HFF-Myc (cell line): ENCODE results near the gene GKN2.

ENCODE experiments used
- DNase-seq: peaks from one replicate; pipeline ENCODE4 v3.0.0-alpha.2; 2011; ENCODE audit warnings: low read depth; ENCODE audit errors: extremely low read depth
- H3K4me3 ChIP-seq: replicated peaks from 2 replicates; pipeline ENCODE4 v1.5.1; 2011; ENCODE audit warnings: low read depth, mild to moderate bottlenecking, control low read depth, low read length
- CTCF ChIP-seq: IDR thresholded peaks from 2 replicates; pipeline ENCODE4 v1.5.1; 2012; ENCODE audit warnings: mild to moderate bottlenecking, low read depth, low read length, control low read depth; ENCODE audit errors: missing control alignments

Gene GKN2

GRCh38 chr2:68917034-68917718, 35.5 kb downstream of the GKN2 start:
- no peak overlapping the region for H3K4me3 ChIP-seq
- no peak for DNase-seq
- TF ChIP-seq CTCF, result no peak

DNA sequence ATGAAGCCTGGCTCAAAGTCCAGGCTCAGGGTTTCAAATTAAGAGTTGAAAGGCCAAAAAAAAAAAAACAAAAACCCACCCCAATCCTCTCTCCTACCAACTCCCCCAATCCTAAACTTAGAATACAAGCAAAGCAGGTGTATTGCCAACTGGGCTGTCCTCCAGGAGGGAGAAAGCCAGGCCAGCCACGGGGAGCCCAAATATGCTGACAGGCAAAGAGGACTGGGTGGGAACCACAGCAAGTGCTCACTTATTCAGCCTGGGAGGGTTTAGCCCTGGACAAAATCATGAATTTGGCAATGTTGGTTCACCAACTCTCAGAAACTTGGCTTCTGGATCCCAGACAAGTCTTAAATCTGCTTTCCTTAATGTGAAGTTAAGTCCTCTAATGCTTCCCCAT, 36.5 kb downstream of the GKN2 start:
- no peak for TF ChIP-seq CTCF
- no peak for DNase-seq
- no peak overlapping the region for H3K4me3 ChIP-seq

DNA sequence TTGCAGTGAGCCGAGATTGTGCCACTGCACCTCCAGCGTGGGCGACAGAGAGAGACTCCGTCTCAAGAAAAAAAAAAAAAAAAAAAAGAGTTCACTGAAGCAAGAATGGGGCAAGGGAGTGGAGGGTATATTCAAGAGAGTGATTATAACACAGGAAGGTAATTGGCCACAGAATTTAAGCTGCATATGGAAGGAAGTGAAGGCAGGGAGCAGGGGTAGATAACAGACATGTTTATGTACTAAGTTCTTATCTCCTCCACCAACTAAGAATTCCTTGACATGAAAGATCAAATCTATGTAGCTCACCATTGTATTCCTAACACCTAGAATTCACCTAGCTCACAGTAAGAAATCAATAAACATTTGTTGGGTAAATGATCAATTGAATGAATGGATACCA, 37.3 kb downstream of the GKN2 start:
- TF ChIP-seq CTCF, result no peak
- no peak overlapping the region for H3K4me3 ChIP-seq
- DNase-seq, result no peak

- no peak for DNase-seq
- no peak overlapping the region for H3K4me3 ChIP-seq
- no peak for TF ChIP-seq CTCF
Observed at GRCh38 chr2:68913359-68913758, 39.3 kb downstream of the GKN2 start.

DNA sequence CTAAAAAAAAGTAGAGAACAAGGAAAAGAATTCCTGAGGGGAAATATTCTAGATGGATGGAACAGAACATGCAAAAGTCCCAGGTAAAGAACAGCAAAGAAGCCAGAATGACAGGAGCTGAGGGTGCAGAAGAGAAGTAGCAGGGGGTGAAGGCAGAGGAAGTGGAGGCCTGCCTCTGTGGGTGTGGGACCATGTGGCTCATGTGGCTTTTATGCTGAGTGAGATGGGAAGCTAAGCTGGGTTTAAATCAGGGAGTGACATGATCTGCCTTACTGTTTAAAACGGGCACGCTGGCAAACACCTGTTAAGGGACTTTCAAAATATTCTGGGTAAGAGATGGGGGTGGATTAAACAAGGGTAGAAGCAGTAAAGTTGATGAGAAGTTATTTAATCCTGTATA, 40.0 kb downstream of the GKN2 start:
- H3K4me3 ChIP-seq, result no peak overlapping the region
- no peak for DNase-seq
- TF ChIP-seq CTCF, result no peak

- no peak overlapping the region for H3K4me3 ChIP-seq
- TF ChIP-seq CTCF, result no peak
- DNase-seq, result no peak
Observed at GRCh38 chr2:68912111-68912510, 40.6 kb downstream of the GKN2 start.

- H3K4me3 ChIP-seq, result no peak overlapping the region
- TF ChIP-seq CTCF, result no peak
- no peak for DNase-seq
Observed at GRCh38 chr2:68911709-68912108, 41.0 kb downstream of the GKN2 start.
